GM23248 (cell line): ENCODE data around the gene EEF1AKMT4.

Source experiments
- EZH2 ChIP-seq: fragments of 200-600 bp; sonication (generic); IDR thresholded peaks from 2 replicates; pipeline ENCODE4 v1.6.1; 2018; ENCODE audit warnings: antibody characterized with exemption, mild to moderate bottlenecking; ENCODE audit not compliant: insufficient read depth, poor library complexity, severe bottlenecking
- EZH2phosphoT487 ChIP-seq: fragments of 200-600 bp; sonication (generic); IDR thresholded peaks from 2 replicates; pipeline ENCODE4 v1.6.1; 2018; ENCODE audit warnings: antibody characterized with exemption, moderate library complexity, mild to moderate bottlenecking, low read depth; ENCODE audit not compliant: insufficient read depth

GRCh38 chr3:184296616-184297015 is 47.1 kb downstream of the EEF1AKMT4 start:
- no peak for TF ChIP-seq EZH2
- no peak for TF ChIP-seq EZH2phosphoT487
